HEK293T (cell line): Measurements from ENCODE around the gene CARM1.

Experiments used
- CTCF ChIA-PET: fragments of 350-600 bp; formaldehyde crosslinking; extraction: SDS; loops from one replicate; lab custom pipeline; 2021; ENCODE audit warnings: antibody characterized with exemption, inconsistent platforms; lab: Yijun Ruan, JAX
- POLR2A ChIA-PET: fragments of 350-600 bp; formaldehyde crosslinking; extraction: SDS; loops from one replicate; lab custom pipeline; 2020; ENCODE audit warnings: antibody characterized with exemption, inconsistent platforms; lab: Yijun Ruan, JAX
- DNase-seq: peaks from one replicate; pipeline ENCODE4 v3.0.0; 2012; ENCODE audit warnings: mixed read lengths; ENCODE audit errors: extremely low spot score
- ARNT ChIP-seq: fragments of 450-650 bp; IDR thresholded peaks from 2 replicates; pipeline ENCODE4 v1.6.1; 2017; ENCODE audit warnings: mild to moderate bottlenecking
- BHLHE40 ChIP-seq: fragments of 450-650 bp; IDR thresholded peaks from 2 replicates; pipeline ENCODE4 v1.6.1; 2016; ENCODE audit warnings: mild to moderate bottlenecking, moderate library complexity, borderline replicate concordance
- CTBP1 ChIP-seq: fragments of 450-650 bp; IDR thresholded peaks from 2 replicates; pipeline ENCODE4 v1.6.1; 2016; ENCODE audit warnings: borderline replicate concordance
- ELF4 ChIP-seq: fragments of 450-650 bp; IDR thresholded peaks from 2 replicates; pipeline ENCODE4 v1.6.1; 2017; ENCODE audit warnings: antibody characterized with exemption
- FOXA1 ChIP-seq: fragments of 450-650 bp; IDR thresholded peaks from 2 replicates; pipeline ENCODE4 v1.6.1; 2016; ENCODE audit warnings: mild to moderate bottlenecking
- FOXK2 ChIP-seq: fragments of 450-650 bp; IDR thresholded peaks from 2 replicates; pipeline ENCODE4 v1.6.1; 2016; ENCODE audit warnings: mild to moderate bottlenecking
- FOXM1 ChIP-seq: fragments of 450-650 bp; IDR thresholded peaks from 2 replicates; pipeline ENCODE4 v1.6.1; 2017; ENCODE audit warnings: mild to moderate bottlenecking, borderline replicate concordance
- HDGF ChIP-seq: fragments of 450-650 bp; IDR thresholded peaks from 2 replicates; pipeline ENCODE4 v1.6.1; 2017; ENCODE audit warnings: antibody characterized with exemption, borderline replicate concordance
- L3MBTL2 ChIP-seq: fragments of 450-650 bp; conservative IDR thresholded peaks from 2 replicates; pipeline ENCODE4 v1.6.1; 2016; ENCODE audit warnings: mild to moderate bottlenecking
- LEF1 ChIP-seq: fragments of 450-650 bp; IDR thresholded peaks from 2 replicates; pipeline ENCODE4 v1.6.1; 2017; ENCODE audit warnings: mild to moderate bottlenecking, borderline replicate concordance
- NFRKB ChIP-seq: fragments of 450-650 bp; IDR thresholded peaks from 2 replicates; pipeline ENCODE4 v1.6.1; 2016; ENCODE audit warnings: mild to moderate bottlenecking, moderate library complexity
- PKNOX1 ChIP-seq: fragments of 450-650 bp; IDR thresholded peaks from 2 replicates; pipeline ENCODE4 v1.6.1; 2016
- SP1 ChIP-seq: fragments of 450-650 bp; IDR thresholded peaks from 2 replicates; pipeline ENCODE4 v1.6.1; 2017
- SUZ12 ChIP-seq: fragments of 450-650 bp; IDR thresholded peaks from 2 replicates; pipeline ENCODE4 v1.6.1; 2016; ENCODE audit warnings: mild to moderate bottlenecking
- TARDBP ChIP-seq: fragments of 450-650 bp; IDR thresholded peaks from 2 replicates; pipeline ENCODE4 v1.6.1; 2016
- ZNF384 ChIP-seq: fragments of 450-650 bp; IDR thresholded peaks from 2 replicates; pipeline ENCODE4 v1.6.1; 2016

The CARM1 gene

GRCh38 chr19:10839114-10840050 is 32.0 kb upstream of the CARM1 start:
- TF ChIP-seq PKNOX1, result no peak
- no peak for TF ChIP-seq SP1
- no peak for TF ChIP-seq ZNF384
- no peak for TF ChIP-seq CTBP1
- TF ChIP-seq BHLHE40, result no peak
- TF ChIP-seq HDGF, result no peak
- no peak for TF ChIP-seq SUZ12
- TF ChIP-seq FOXA1, result no peak
- no peak for TF ChIP-seq ARNT
- no peak for TF ChIP-seq FOXM1
- TF ChIP-seq L3MBTL2, result no peak
- TF ChIP-seq ELF4, result no peak
- TF ChIP-seq NFRKB, result no peak
- no peak for TF ChIP-seq FOXK2
- no peak for TF ChIP-seq TARDBP
- ChIA-PET POLR2A (interaction anchor here (0.8 to 1.5 kb wide), 2 partner anchors 9 to 15 kb away, joined by 3 to 4 read pairs; no protein-coding TSS in a partner anchor), CTCF (interaction anchor here (1.4 kb wide), 1 partner anchor 19 kb away, joined by 3 read pairs; no protein-coding TSS in a partner anchor)
- no peak for DNase-seq

- DNase-seq, result no peak
- POLR2A ChIA-PET, result interaction anchor here (1.4 kb wide), 1 partner anchor 9 kb away, joined by 5 read pairs; no protein-coding TSS in a partner anchor
- TF ChIP-seq LEF1 (no peak), SP1 (no peak), TARDBP (no peak), NFRKB (no peak), CTBP1 (no peak), HDGF (no peak)
- CTCF ChIA-PET, result interaction anchor here (0.5 to 2.3 kb wide), 3 partner anchors 16 to 301 kb away, joined by 3 to 8 read pairs (median 8); no protein-coding TSS in a partner anchor
These were observed 28.6 kb upstream of the CARM1 start for GRCh38 chr19:10842788-10843187.

- no peak for DNase-seq
- CTCF ChIA-PET, result interaction anchor here (0.6 to 1.7 kb wide), 2 partner anchors 12 to 605 kb away, joined by 4 to 6 read pairs; no protein-coding TSS in a partner anchor
- POLR2A ChIA-PET, result interaction anchor here (1.5 kb wide), 1 partner anchor 10 kb away, joined by 12 read pairs; the partner anchor contains the start of gene TMED1
These were observed 24.7 kb upstream of the CARM1 start for GRCh38 chr19:10846500-10847202.

GRCh38 chr19:10848230-10848856 is 23.0 kb upstream of the CARM1 start, which contains the start of gene C19orf38:
C19orf38 (plus strand) TSS chr19:10848415; CDS start chr19:10848509, 94 bp downstream.
- ChIA-PET CTCF (no interaction called here), POLR2A (interaction anchor here (1.0 kb wide), 1 partner anchor 12 kb away, joined by 6 read pairs; the partner anchor contains the start of gene TMED1)
- TF ChIP-seq BHLHE40 (no peak), ZNF384 (no peak), SP1 (no peak), PKNOX1 (no peak), NFRKB (no peak), SUZ12 (no peak), L3MBTL2 (no peak), ELF4 (no peak), ARNT (no peak), FOXK2 (no peak), HDGF (no peak), LEF1 (no peak), FOXA1 (no peak), TARDBP (no peak), FOXM1 (no peak), CTBP1 (no peak)
- DNase-seq, result no peak

More at GRCh38 chr19:10846500-10847202, 24.7 kb upstream of the CARM1 start:
- no peak for TF ChIP-seq TARDBP
- TF ChIP-seq FOXA1, result no peak
- TF ChIP-seq SUZ12, result no peak
- no peak for TF ChIP-seq HDGF
- no peak for TF ChIP-seq ELF4
- TF ChIP-seq PKNOX1, result no peak
- no peak for TF ChIP-seq L3MBTL2
- TF ChIP-seq NFRKB, result no peak
- no peak for TF ChIP-seq LEF1
- no peak for TF ChIP-seq ARNT
- TF ChIP-seq BHLHE40, result no peak
- TF ChIP-seq FOXK2, result no peak
- TF ChIP-seq SP1, result no peak
- no peak for TF ChIP-seq CTBP1
- TF ChIP-seq FOXM1, result no peak
- TF ChIP-seq ZNF384, result no peak
